ENCODE data around the gene ANGPTL2.

The ANGPTL2 gene

GRCh38 chr9:127067603-127068220 lies 54.7 kb downstream of the ANGPTL2 start:
- DNase-seq, result no peak

- DNase-seq, result no peak
Observed at GRCh38 chr9:127066851-127067136, 55.6 kb downstream of the ANGPTL2 start.

GRCh38 chr9:127066060-127066850 lies 56.2 kb downstream of the ANGPTL2 start:
- no peak for DNase-seq

- DNase-seq, result no peak
Observed at GRCh38 chr9:127065592-127065991, 56.8 kb downstream of the ANGPTL2 start.

- DNase-seq, result no peak
Observed at GRCh38 chr9:127064335-127064734, 58.1 kb downstream of the ANGPTL2 start.

- no peak for DNase-seq
Observed at GRCh38 chr9:127061411-127061810, 61.0 kb downstream of the ANGPTL2 start.

DNA sequence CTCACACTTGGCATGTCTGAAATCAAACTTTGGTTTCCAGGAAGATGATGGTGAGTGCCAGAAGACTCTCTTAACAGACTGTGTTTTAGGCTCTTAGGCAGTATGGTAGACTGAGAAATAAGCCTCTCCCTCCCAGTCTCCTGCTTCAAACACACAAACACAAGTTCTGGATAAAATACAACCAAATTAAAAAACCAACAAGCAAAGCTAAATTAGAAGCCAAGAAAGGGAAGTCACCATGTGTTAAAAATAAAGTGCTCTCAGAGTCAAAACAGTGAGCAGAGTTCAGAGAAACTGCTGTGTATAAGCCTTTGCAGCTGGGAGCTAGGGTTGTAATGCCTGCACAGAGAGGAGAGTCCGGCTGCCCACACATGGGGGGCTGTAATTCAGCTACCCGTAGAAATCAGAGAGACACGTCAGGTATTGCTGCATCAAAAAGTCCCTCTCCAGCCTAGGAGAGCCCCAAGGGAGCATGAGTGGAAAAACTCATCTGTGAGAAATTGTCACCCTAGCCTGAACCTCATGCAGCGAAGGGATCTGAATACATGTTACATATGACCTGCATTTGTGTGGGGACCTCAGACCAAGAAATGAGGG lies 62.6 kb downstream of the ANGPTL2 start:
- no peak for DNase-seq

DNA sequence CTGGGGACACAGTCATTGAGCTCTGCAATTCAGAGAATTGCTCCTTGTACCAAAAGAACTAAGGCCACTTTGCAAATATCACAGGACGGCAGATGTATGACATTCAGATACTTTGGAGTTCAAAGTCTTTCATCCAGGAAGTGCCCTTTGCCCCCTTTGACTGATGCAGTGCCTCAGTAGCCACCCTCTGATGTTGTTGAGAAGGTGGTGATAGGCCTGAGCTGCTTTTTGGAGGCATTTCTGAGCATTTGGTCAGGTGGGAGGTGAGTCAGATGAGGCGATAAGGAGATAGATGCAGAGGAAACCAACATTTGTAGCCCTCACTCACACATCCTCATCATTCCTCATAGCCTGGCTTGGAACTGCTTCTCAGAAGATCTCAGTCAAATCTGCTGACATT lies 63.4 kb downstream of the ANGPTL2 start:
- no peak for DNase-seq

- no peak for DNase-seq
Observed at GRCh38 chr9:127058645-127059021, 63.8 kb downstream of the ANGPTL2 start.

- no peak for DNase-seq
Observed at GRCh38 chr9:127058011-127058644, 64.3 kb downstream of the ANGPTL2 start.

DNA sequence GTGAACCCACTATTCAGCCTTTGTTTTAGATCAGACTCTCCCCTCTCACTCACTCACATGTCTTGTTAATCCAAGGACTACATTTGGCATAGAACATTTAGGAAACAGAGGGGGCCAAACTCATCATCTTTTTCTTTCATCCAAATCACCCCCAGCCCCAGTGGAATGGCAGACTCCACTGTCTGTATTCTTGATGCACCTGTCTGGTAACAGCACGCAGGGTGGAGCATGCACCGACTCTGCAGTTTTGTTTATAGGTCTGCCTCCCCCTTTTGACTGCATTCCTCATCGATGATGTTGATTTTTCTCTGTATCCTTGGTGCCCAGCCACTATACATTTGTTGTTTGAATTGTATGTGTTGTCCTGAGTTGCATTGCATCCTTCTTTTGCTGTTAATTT lies 66.0 kb downstream of the ANGPTL2 start:
- DNase-seq, result no peak

GRCh38 chr9:127055745-127056402 lies 66.6 kb downstream of the ANGPTL2 start:
- no peak for DNase-seq

DNA sequence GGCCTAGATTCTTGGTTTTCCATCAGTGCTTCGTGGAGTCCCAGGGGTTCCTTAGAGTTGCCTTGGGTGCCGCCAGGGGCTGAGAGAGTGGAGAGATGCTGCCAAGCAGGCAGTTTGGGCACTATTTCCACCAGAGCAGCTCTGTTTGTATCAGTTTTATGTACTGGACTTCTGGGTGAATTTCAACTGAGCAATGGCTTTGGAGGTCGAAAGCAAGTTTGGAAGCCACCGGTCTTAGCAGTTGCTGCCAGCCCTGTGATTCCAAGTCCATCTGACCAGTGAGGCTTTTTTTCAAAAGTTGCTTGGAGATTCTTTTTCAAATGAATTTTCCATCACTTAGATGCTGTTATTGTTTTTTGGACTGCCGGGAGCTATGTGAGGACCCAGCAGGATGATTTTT lies 68.5 kb downstream of the ANGPTL2 start:
- DNase-seq, result no peak

- DNase-seq, result no peak
Observed at GRCh38 chr9:127053057-127053821, 69.2 kb downstream of the ANGPTL2 start.

GRCh38 chr9:127051881-127052595 lies 70.4 kb downstream of the ANGPTL2 start:
- no peak for DNase-seq

- DNase-seq, result no peak
Observed at GRCh38 chr9:127050591-127051001, 71.8 kb downstream of the ANGPTL2 start.

DNA sequence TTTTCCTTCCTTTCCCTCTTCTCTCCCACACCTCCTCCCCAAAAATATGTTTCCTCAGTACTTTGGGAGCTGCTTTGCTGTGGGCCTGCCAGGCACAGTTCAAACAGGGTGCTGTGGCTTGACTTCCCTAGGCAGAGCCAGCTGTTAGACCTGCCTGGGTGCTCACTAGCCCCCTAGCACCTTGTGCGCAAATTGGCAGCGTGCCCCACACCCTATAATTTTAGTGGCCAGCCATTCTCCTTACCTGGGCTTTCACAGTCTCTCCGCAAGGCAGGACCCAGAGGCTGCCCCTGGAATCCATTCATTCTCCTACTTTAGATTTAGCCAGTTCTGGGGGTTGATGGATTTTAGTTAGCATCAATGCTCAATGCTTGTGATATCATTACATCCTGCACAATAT lies 72.3 kb downstream of the ANGPTL2 start:
- no peak for DNase-seq

- DNase-seq, result no peak
Observed at GRCh38 chr9:127049581-127049980, 72.9 kb downstream of the ANGPTL2 start.

DNA sequence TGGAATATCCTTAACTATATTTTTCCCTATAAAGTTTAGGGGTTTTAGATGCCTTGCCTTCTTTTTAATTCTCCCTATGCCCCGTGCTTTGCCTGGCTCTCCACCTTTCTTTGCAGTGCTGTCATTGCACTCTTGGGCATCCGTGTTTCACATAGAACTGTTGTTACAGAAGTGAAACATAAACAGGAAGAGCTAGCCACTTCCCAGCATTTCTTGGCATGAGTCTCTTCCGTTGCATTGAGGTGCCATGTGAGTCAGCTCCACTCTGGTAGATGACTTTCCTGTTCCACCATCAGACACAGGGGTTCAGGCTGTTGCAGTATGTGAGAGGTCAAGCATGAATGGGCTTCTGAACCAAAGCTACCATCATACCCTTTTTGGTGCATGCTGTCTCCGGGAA lies 73.4 kb downstream of the ANGPTL2 start:
- no peak for DNase-seq

DNA sequence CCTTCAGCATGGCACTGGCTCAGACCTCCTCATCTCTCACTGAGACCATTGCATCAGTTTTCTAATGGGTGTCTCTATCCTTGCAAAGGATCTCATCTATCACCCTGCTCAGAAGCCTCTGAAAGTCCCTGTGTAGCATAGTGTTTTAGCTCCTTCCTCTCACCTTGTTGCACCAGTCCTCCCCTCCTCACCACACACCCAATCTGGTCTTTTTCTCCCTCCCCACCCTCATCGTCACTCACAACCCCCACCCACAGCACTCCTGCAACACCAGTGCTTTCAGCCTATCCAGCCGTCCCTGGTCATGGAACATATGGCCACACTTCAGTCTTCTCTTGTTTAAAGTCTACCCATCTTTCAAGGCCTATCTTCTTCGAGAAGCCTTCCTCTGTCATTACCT lies 74.5 kb downstream of the ANGPTL2 start:
- no peak for DNase-seq

- no peak for DNase-seq
Observed at GRCh38 chr9:127045148-127045547, 77.3 kb downstream of the ANGPTL2 start.

DNA sequence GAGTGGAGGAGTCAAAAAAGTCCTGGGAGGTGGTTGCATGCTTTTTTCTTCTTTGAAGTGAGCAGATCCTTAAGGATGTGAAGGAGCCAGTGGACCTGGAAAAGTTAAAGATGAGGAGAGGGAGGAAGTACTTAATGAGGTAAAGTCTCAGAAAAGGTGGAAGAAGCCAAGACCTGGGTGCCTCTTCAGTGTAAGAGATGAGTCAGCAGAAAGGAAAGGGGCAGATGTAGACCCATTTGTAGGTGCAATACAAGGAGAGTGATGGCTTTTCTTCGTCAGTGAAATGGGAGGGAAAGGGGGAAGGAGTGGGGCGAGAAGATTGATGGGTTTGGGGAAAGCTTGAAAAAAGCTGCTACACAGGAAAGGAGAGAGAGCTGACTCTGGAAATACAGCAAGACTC lies 82.9 kb downstream of the ANGPTL2 start:
- no peak for DNase-seq
